IPS-18a (cell line): ENCODE data around the gene NFIC.

Source experiments
- H3K27ac ChIP-seq: one replicate; pipeline ENCODE4 v1.5.1; 2013; ENCODE audit warnings: low read length
- H3K27me3 ChIP-seq: one replicate; pipeline ENCODE4 v1.6.1; 2013; ENCODE audit warnings: mild to moderate bottlenecking, low read length; ENCODE audit not compliant: control insufficient read depth, insufficient read depth
- H3K36me3 ChIP-seq: one replicate; pipeline ENCODE4 v1.6.1; 2013; ENCODE audit warnings: low read depth, low read length; ENCODE audit not compliant: control insufficient read depth
- H3K4me1 ChIP-seq: one replicate; pipeline ENCODE4 v1.6.1; 2013; ENCODE audit warnings: low read depth, low read length; ENCODE audit not compliant: control insufficient read depth
- H3K4me3 ChIP-seq: one replicate; pipeline ENCODE4 v1.5.1; 2013; ENCODE audit warnings: low read length
- H3K9ac ChIP-seq: one replicate; pipeline ENCODE4 v1.6.1; 2013; ENCODE audit warnings: mild to moderate bottlenecking, low read length, moderate library complexity
- H3K9me3 ChIP-seq: one replicate; pipeline ENCODE4 v1.6.1; 2013; ENCODE audit warnings: low read depth, low read length; ENCODE audit not compliant: control insufficient read depth

The NFIC gene

GRCh38 chr19:3493651-3494050 is 127.3 kb downstream of the NFIC start:
- Histone ChIP-seq H3K9ac (no peak overlapping the region), H3K27me3 (no peaks in the 10 kb centered on the region), H3K9me3 (no peaks in the 10 kb centered on the region), H3K27ac (no peak overlapping the region), H3K4me3 (no peak overlapping the region), H3K36me3 (peaks cover 6% of the 10 kb centered on the region), H3K4me1 (no peaks in the 10 kb centered on the region)

GRCh38 chr19:3494051-3494450 is 127.7 kb downstream of the NFIC start:
- H3K9me3 ChIP-seq: no peaks in the 10 kb centered on the region
- no peak overlapping the region for H3K27ac ChIP-seq
- H3K4me3 ChIP-seq: no peak overlapping the region
- H3K4me1 ChIP-seq: no peaks in the 10 kb centered on the region
- no peak overlapping the region for H3K9ac ChIP-seq
- H3K27me3 ChIP-seq: no peaks in the 10 kb centered on the region
- H3K36me3 ChIP-seq: peaks cover 6% of the 10 kb centered on the region

- no peak overlapping the region for H3K9ac ChIP-seq
- H3K36me3 ChIP-seq: peaks cover 6% of the 10 kb centered on the region
- no peak overlapping the region for H3K4me3 ChIP-seq
Observed at GRCh38 chr19:3494559-3494958, 128.2 kb downstream of the NFIC start.

GRCh38 chr19:3496392-3497273 is 130.2 kb downstream of the NFIC start:
- H3K4me1 ChIP-seq: no peaks in the 10 kb centered on the region
- H3K36me3 ChIP-seq: peaks cover 6% of the 10 kb centered on the region
- H3K4me3 ChIP-seq: no peak overlapping the region
- no peak overlapping the region for H3K27ac ChIP-seq
- H3K9me3 ChIP-seq: no peaks in the 10 kb centered on the region
- H3K9ac ChIP-seq: no peak overlapping the region
- H3K27me3 ChIP-seq: no peaks in the 10 kb centered on the region

More at GRCh38 chr19:3494559-3494958, 128.2 kb downstream of the NFIC start:
- Histone ChIP-seq H3K4me1 (no peaks in the 10 kb centered on the region), H3K9me3 (no peaks in the 10 kb centered on the region), H3K27ac (no peak overlapping the region), H3K27me3 (no peaks in the 10 kb centered on the region)

GRCh38 chr19:3497757-3498520 is 131.6 kb downstream of the NFIC start:
- Histone ChIP-seq H3K4me1 (no peaks in the 10 kb centered on the region), H3K36me3 (peaks cover 6% of the 10 kb centered on the region), H3K9ac (no peak overlapping the region), H3K27ac (no peak overlapping the region), H3K4me3 (no peak overlapping the region), H3K27me3 (no peaks in the 10 kb centered on the region), H3K9me3 (no peaks in the 10 kb centered on the region)

GRCh38 chr19:3499738-3500428 is 133.5 kb downstream of the NFIC start:
- Histone ChIP-seq H3K9ac (peak overlapping the region; percentile 94), H3K4me1 (no peaks in the 10 kb centered on the region), H3K4me3 (peak overlapping the region; percentile 99), H3K9me3 (no peaks in the 10 kb centered on the region), H3K36me3 (peaks cover 6% of the 10 kb centered on the region), H3K27me3 (no peaks in the 10 kb centered on the region), H3K27ac (peak overlapping the region; percentile 98)

- Histone ChIP-seq H3K9ac (peak within 1 kb of the TSS; percentile 94), H3K9me3 (no peaks in the 10 kb centered on the region), H3K4me3 (peak within 1 kb of the TSS; percentile 99), H3K27ac (peak within 1 kb of the TSS; percentile 98), H3K27me3 (no peaks in the 10 kb centered on the region), H3K36me3 (peaks cover 6% of the 10 kb centered on the region), H3K4me1 (no peaks in the 10 kb centered on the region)
Observed at GRCh38 chr19:3500429-3501101, 134.2 kb downstream of the NFIC start, which contains the start of gene DOHH. Gene DOHH (minus strand): TSS chr19:3500674. CDS start chr19:3496814, 3,860 bp downstream.

- Histone ChIP-seq H3K27ac (no peak overlapping the region), H3K9ac (no peak overlapping the region), H3K4me1 (no peaks in the 10 kb centered on the region), H3K27me3 (no peaks in the 10 kb centered on the region), H3K4me3 (no peak overlapping the region), H3K9me3 (no peaks in the 10 kb centered on the region), H3K36me3 (no peaks in the 10 kb centered on the region)
Observed at GRCh38 chr19:3501780-3502179, 135.4 kb downstream of the NFIC start.

GRCh38 chr19:3503036-3503572 is 136.7 kb downstream of the NFIC start:
- Histone ChIP-seq H3K9me3 (no peaks in the 10 kb centered on the region), H3K4me3 (no peak overlapping the region), H3K27me3 (no peaks in the 10 kb centered on the region), H3K27ac (no peak overlapping the region), H3K9ac (no peak overlapping the region), H3K36me3 (no peaks in the 10 kb centered on the region), H3K4me1 (no peaks in the 10 kb centered on the region)

- Histone ChIP-seq H3K4me3 (no peak overlapping the region), H3K27me3 (no peaks in the 10 kb centered on the region), H3K4me1 (no peaks in the 10 kb centered on the region), H3K9ac (peak overlapping the region; percentile 67), H3K36me3 (no peaks in the 10 kb centered on the region), H3K27ac (peak overlapping the region; percentile 37), H3K9me3 (no peaks in the 10 kb centered on the region)
Observed at GRCh38 chr19:3504735-3505134, 138.4 kb downstream of the NFIC start.
